Naive B cell (primary cell): Measurements from ENCODE around the gene LRR1. TPM values are rescaled to one million over a fixed set of nuclear protein-coding genes. Genes with fewer than 3 reads are reported as not detected.
"Not testable (repeated sequence)": the region's sequence is repeated elsewhere in the genome, so short reads cannot be mapped to it uniquely, and the experiment has no call there.

Experiments
- ATAC-seq, 2 donors: fragments of 150-1000 bp; cut with Tn5 transposase; 2 replicates each; pipeline ENCODE4 v1.10.0; 2021; ENCODE audit warnings: low read depth in 2 of 2, mild to moderate bottlenecking in 2 of 2, moderate library complexity in 2 of 2
- DNase-seq: peaks from one replicate; pipeline ENCODE4 v3.0.0; 2022
- H3K27ac Mint-ChIP-seq, 6 donors: one replicate each; pipeline ENCODE4 v1.8.0; 2020 to 2022; ENCODE audit warnings: mild to moderate bottlenecking in 6 of 6, mixed read lengths in 6 of 6, moderate library complexity in 5 of 6, inconsistent platforms in 2 of 6
- H3K27me3 Mint-ChIP-seq, 3 donors: one replicate each; pipeline ENCODE4 v1.8.0; 2021 to 2022; ENCODE audit warnings: mixed read lengths in 3 of 3, mild to moderate bottlenecking in 1 of 3
- H3K36me3 Mint-ChIP-seq, 2 donors: one replicate each; pipeline ENCODE4 v1.8.0; 2020 to 2022; ENCODE audit warnings: mixed read lengths in 2 of 2, inconsistent platforms in 1 of 2, mild to moderate bottlenecking in 1 of 2
- H3K4me1 Mint-ChIP-seq, 3 donors: one replicate each; pipeline ENCODE4 v1.8.0; 2020 to 2022; ENCODE audit warnings: mixed read lengths in 3 of 3, inconsistent platforms in 1 of 3, mild to moderate bottlenecking in 1 of 3, moderate library complexity in 1 of 3
- H3K4me3 Mint-ChIP-seq, 8 donors: one replicate each; pipeline ENCODE4 v1.8.0; 2020 to 2022; ENCODE audit warnings: mild to moderate bottlenecking in 8 of 8, mixed read lengths in 8 of 8, moderate library complexity in 8 of 8, inconsistent platforms in 2 of 8
- H3K9me3 Mint-ChIP-seq, 7 donors: one replicate each; pipeline ENCODE4 v1.8.0; 2020 to 2022; ENCODE audit warnings: mixed read lengths in 7 of 7, mild to moderate bottlenecking in 5 of 7, inconsistent platforms in 2 of 7, moderate library complexity in 1 of 7
- polyA plus RNA-seq, 6 donors: library from polyadenylated mRNA; unstranded; fragments of 300-500 nt; fragmentation: Illumina TruSeq; gene quantifications; one replicate each; pipeline ENCODE4 v1.2.3, GENCODE V29; 2021; ENCODE audit warnings: low read depth in 6 of 6

The LRR1 gene
- polyA plus RNA-seq, 6 donors from 2014 or later = 9.1 to 13.5 (median 10.1) TPM

DNA sequence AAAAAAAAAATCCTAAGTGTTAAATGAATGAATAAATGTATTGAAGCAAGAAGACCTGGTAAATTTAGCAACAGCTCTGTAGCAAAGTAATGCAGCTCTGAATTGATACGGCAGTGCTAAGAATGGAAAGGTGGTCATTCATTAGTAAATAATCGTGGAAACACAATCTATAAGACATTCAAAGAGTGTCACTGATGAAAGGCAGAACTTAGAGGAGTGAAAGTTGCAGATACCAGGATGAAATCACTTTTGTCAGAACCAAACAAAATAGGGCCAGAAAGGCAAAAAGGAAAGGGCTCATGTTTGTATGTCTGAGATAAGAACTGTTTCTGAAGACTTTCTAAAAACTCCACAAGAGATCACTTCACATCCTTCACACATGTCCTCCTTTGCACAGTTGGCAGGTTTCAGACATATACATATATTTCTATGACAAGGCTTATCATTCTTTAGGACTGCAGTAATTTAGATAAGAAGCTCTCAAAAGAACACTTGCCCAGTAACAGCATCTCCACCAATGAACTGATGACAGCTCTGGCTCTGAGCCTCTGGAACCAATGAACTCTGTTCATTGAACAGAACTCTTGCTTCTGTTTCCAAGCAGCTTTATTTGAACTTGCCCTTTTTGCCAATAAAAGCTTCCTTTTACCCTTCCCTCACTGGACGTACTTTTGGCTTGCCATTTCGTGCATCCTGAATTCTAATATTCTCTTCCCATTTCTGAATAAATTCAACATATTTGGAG is 4.2 kb upstream of the LRR1 start:
- Mint-ChIP-seq H3K4me3 (peak overlapping the region in 5 of 8 donors; percentile 6 to 99 (median 46)), H3K27me3 (no peaks in the 10 kb centered on the region), H3K4me1 (peaks cover 18 to 52% (median 40%) of the 10 kb centered on the region in 3 donors), H3K27ac (peak overlapping the region in 4 of 6 donors; percentile 84 to 99 (median 90)), H3K36me3 (no peaks in the 10 kb centered on the region), H3K9me3 (no peaks in the 10 kb centered on the region)
- peak; percentile 33 for DNase-seq
- ATAC-seq = peak in 1 of 2 donors; percentile 17

- no peaks in the 10 kb centered on the region for H3K36me3 Mint-ChIP-seq
- DNase-seq = no peak
- no peaks in the 10 kb centered on the region for H3K27me3 Mint-ChIP-seq
- peaks cover 23 to 58% (median 46%) of the 10 kb centered on the region in 3 donors for H3K4me1 Mint-ChIP-seq
- H3K4me3 Mint-ChIP-seq = peak overlapping the region; percentile 94 to 100 (median 98)
- no peak for ATAC-seq
- peak overlapping the region; percentile 96 to 100 (median 99) for H3K27ac Mint-ChIP-seq
- no peaks in the 10 kb centered on the region for H3K9me3 Mint-ChIP-seq
Measured at GRCh38 chr14:49598189-49598484, 603 bp upstream of the LRR1 start.

GRCh38 chr14:49607583-49607982 is 8.8 kb downstream of the LRR1 start:
- no peak for ATAC-seq
- Mint-ChIP-seq H3K4me1 (peaks cover 0 to 4% (median 0%) of the 10 kb centered on the region in 3 donors), H3K9me3 (no peaks in the 10 kb centered on the region), H3K4me3 (no peak overlapping the region), H3K27me3 (no peaks in the 10 kb centered on the region), H3K36me3 (no peaks in the 10 kb centered on the region), H3K27ac (no peak overlapping the region)
- no peak for DNase-seq

DNA sequence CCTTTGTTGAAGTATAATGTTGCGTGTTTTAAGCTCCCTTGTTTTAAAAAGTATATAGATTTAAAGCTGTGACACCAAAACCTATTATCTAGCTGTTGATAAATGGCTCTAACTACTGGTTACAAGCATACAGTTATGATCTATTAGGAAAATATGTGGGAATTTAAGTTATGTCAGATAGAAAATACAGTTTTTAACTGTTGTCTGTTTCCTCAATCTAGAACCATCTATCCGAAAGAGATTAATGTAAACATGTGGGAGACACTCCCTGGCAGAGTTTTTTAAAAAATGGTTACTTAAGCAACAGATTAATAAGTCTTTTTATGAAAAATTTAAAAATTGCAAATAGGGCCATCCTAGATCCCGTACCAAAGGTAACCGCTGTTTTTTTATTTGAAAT is 13.5 kb downstream of the LRR1 start:
- Mint-ChIP-seq H3K4me1 (peaks cover 0 to under 1% (median 0%) of the 10 kb centered on the region in 3 donors), H3K27me3 (no peaks in the 10 kb centered on the region), H3K4me3 (no peak overlapping the region), H3K9me3 (no peaks in the 10 kb centered on the region), H3K36me3 (no peaks in the 10 kb centered on the region), H3K27ac (no peak overlapping the region)
- ATAC-seq (no peak), DNase-seq (no peak)

- no peaks in the 10 kb centered on the region for H3K36me3 Mint-ChIP-seq
- no peaks in the 10 kb centered on the region for H3K27me3 Mint-ChIP-seq
- H3K4me3 Mint-ChIP-seq = no peak overlapping the region
- H3K9me3 Mint-ChIP-seq = no peaks in the 10 kb centered on the region
- no peak overlapping the region for H3K27ac Mint-ChIP-seq
- DNase-seq = no peak
- H3K4me1 Mint-ChIP-seq = peaks cover 0 to 5% (median 0%) of the 10 kb centered on the region in 3 donors
- no peak for ATAC-seq
Measured at GRCh38 chr14:49612671-49613070, 13.9 kb downstream of the LRR1 start.

- DNase-seq (no peak), ATAC-seq (no peak)
- Mint-ChIP-seq H3K27me3 (no peaks in the 10 kb centered on the region), H3K36me3 (peaks cover 5 to 12% of the 10 kb centered on the region in 2 donors), H3K27ac (no peak overlapping the region), H3K4me1 (peaks cover 10 to 16% (median 12%) of the 10 kb centered on the region in 3 donors), H3K9me3 (no peaks in the 10 kb centered on the region), H3K4me3 (no peak overlapping the region)
Measured at GRCh38 chr14:49614196-49614595, 15.5 kb downstream of the LRR1 start.

DNA sequence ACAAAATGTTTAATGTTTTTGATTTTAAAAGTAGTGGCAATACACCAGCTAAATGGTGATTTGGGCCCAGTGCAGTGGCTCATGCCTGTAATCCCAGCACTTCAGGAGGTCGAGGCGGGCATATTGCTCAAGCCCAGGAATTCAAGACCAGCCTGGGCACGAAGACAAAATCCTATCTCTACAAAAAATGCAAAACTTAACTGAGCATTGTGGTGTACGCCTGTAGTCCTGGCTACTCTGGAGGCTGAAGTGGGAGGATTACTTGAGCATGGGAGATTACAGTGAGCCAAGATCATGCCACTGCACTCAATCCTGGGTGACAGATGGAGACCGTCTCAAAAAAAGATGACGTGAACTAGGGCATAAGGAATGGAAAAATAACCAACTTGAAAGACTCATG is 17.0 kb downstream of the LRR1 start:
- Mint-ChIP-seq H3K9me3 (no peaks in the 10 kb centered on the region), H3K4me1 (peaks cover 19 to 27% (median 19%) of the 10 kb centered on the region in 3 donors), H3K27me3 (no peaks in the 10 kb centered on the region), H3K4me3 (peak overlapping the region in 1 of 8 donors; percentile 5), H3K27ac (no peak overlapping the region), H3K36me3 (peaks cover 5 to 12% of the 10 kb centered on the region in 2 donors)
- DNase-seq (no peak), ATAC-seq (no peak)

- no peaks in the 10 kb centered on the region for H3K27me3 Mint-ChIP-seq
- H3K4me3 Mint-ChIP-seq = peak overlapping the region in 3 of 8 donors; percentile 1 to 99 (median 96)
- ATAC-seq = no peak
- peaks cover 31 to 39% (median 33%) of the 10 kb centered on the region in 3 donors for H3K4me1 Mint-ChIP-seq
- no peaks in the 10 kb centered on the region for H3K9me3 Mint-ChIP-seq
- H3K27ac Mint-ChIP-seq = peak overlapping the region in 3 of 6 donors; percentile 21 to 97 (median 93)
- peaks cover 5 to 12% of the 10 kb centered on the region in 2 donors for H3K36me3 Mint-ChIP-seq
- DNase-seq = no peak
Measured at GRCh38 chr14:49617852-49618519, 19.2 kb downstream of the LRR1 start.

DNA sequence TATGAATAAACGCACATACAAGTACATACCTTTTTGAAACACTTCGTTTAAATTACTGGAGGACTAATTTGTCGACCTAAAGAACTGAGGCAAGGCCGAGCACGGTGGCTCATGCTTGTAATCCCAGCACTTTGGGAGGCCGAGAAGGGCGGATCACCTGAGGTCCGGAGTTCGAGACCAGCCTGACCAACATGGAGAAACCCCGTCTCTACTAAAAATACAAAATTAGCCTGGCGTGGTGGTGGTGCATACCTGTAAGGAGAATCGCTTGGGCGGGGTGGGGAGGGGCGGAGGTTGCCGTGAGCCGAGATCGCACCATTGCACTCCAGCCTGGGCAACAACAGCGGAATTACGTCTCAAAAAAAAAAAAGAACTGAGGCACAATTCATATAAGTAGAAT is 20.5 kb downstream of the LRR1 start:
- H3K27me3 Mint-ChIP-seq, ATAC-seq, H3K9me3 Mint-ChIP-seq, DNase-seq: not testable (repeated sequence)
- peak overlapping the region; percentile 96 to 99 (median 98) for H3K4me3 Mint-ChIP-seq
- peak overlapping the region in 4 of 6 donors; percentile 58 to 99 (median 98) for H3K27ac Mint-ChIP-seq
- H3K36me3 Mint-ChIP-seq = peaks cover 5 to 12% of the 10 kb centered on the region in 2 donors
- H3K4me1 Mint-ChIP-seq = peaks cover 31 to 46% (median 39%) of the 10 kb centered on the region in 3 donors

- no peak for ATAC-seq
- H3K4me1 Mint-ChIP-seq = peaks cover 31 to 48% (median 39%) of the 10 kb centered on the region in 3 donors
- H3K9me3 Mint-ChIP-seq = no peaks in the 10 kb centered on the region
- no peak for DNase-seq
- H3K27ac Mint-ChIP-seq = peak overlapping the region; percentile 97 to 99 (median 99)
- H3K36me3 Mint-ChIP-seq = peaks cover 5 to 12% of the 10 kb centered on the region in 2 donors
- peak overlapping the region; percentile 96 to 99 (median 98) for H3K4me3 Mint-ChIP-seq
- H3K27me3 Mint-ChIP-seq = no peaks in the 10 kb centered on the region
Measured at GRCh38 chr14:49619730-49620129, 21.0 kb downstream of the LRR1 start.

DNA sequence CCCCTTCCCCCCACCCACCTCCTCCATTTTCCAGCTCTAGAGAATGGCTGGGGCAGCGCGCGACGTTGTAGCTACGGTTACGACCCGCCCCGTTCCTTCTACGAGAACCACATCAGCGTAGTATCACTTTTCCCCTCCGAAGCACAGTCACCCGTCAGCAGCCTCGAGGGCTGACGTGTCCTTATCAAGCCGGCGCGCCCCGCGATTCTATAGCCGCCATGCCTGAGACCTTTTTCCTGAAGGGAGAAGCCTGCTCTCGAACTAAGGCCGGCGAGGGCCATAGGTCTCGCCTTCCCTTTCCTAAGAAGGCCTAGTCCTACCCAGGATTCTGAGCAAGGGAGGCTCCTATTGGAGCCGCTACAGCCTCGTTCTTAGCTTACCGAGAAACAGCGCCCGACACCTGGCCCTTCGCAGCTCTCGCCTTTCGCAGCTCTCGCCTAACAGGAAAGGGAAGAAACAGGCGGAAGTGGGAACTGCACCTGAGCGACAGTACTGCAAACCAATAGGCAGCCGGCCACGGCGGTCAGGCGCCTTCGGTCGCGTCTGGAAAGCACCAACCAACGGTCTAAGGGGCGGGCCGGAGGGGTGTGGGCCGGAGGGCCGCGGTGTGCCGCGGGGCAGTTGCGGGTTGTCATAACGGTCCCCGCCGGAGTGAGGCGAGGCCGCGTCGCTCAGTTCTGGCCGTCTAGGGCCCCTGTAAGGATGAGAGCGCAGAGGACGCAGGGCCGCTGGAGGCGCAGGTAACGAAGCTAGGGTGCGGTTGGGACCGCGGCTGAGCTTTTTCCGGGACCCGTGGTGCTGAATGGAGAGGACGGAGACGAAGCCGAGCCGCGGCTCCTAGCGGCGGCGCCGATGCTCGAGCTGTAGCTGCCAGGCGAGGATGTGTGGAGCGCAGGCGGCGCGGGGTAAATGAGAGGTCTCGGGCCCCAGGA is 21.7 kb downstream of the LRR1 start, which contains the start of the genes MGAT2 and RPL36AL:
TSS of gene MGAT2 (plus strand) at position 618 of the 932 bp plus-strand sequence. CDS start 470 bp downstream, outside the sequence.
TSS of gene RPL36AL (minus strand) at position 445 of the 932 bp plus-strand sequence. CDS start 1,522 bp downstream, outside the sequence.
- Mint-ChIP-seq H3K4me1 (peaks cover 31 to 52% (median 39%) of the 10 kb centered on the region in 3 donors), H3K36me3 (peaks cover 5 to 12% of the 10 kb centered on the region in 2 donors), H3K27me3 (no peaks in the 10 kb centered on the region), H3K27ac (peak within 1 kb of the TSS; percentile 97 to 99 (median 99)), H3K9me3 (no peaks in the 10 kb centered on the region), H3K4me3 (peak within 1 kb of the TSS; percentile 96 to 99 (median 98))
- ATAC-seq (peak; percentile 84 to 87), DNase-seq (peak; percentile 97)

DNA sequence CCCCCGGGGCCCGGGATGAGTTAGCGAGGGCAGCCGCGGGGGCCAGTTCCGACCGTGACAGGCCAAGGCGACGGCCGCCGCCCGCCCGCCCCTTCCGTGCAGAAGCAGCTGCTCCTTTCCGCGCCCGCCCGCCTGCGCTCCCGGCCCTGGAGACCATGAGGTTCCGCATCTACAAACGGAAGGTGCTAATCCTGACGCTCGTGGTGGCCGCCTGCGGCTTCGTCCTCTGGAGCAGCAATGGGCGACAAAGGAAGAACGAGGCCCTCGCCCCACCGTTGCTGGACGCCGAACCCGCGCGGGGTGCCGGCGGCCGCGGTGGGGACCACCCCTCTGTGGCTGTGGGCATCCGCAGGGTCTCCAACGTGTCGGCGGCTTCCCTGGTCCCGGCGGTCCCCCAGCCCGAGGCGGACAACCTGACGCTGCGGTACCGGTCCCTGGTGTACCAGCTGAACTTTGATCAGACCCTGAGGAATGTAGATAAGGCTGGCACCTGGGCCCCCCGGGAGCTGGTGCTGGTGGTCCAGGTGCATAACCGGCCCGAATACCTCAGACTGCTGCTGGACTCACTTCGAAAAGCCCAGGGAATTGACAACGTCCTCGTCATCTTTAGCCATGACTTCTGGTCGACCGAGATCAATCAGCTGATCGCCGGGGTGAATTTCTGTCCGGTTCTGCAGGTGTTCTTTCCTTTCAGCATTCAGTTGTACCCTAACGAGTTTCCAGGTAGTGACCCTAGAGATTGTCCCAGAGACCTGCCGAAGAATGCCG is 22.6 kb downstream of the LRR1 start:
- Mint-ChIP-seq H3K36me3 (peaks cover 5 to 12% of the 10 kb centered on the region in 2 donors), H3K27me3 (no peaks in the 10 kb centered on the region), H3K4me3 (peak overlapping the region; percentile 96 to 99 (median 98)), H3K9me3 (no peaks in the 10 kb centered on the region), H3K27ac (peak overlapping the region; percentile 63 to 99 (median 98)), H3K4me1 (peaks cover 31 to 52% (median 39%) of the 10 kb centered on the region in 3 donors)
- DNase-seq (no peak), ATAC-seq (peak; percentile 29 to 33)
